Neuronal stem cell (in vitro differentiated cells): ENCODE measurements around the gene NRN1. TPM values are rescaled to one million over a fixed set of nuclear protein-coding genes. Genes with fewer than 3 reads are reported as not detected.

Experiments
- DNase-seq: peaks from one replicate; pipeline ENCODE4 v3.0.0-alpha.2; 2013; ENCODE audit warnings: low spot score
- H2AFZ ChIP-seq: one replicate; pipeline ENCODE4 v1.6.1; 2013; ENCODE audit warnings: mild to moderate bottlenecking, low read length, inconsistent platforms
- H2AK5ac ChIP-seq: 2 replicates; pipeline ENCODE4 v1.6.1; 2013; ENCODE audit warnings: low read depth, mild to moderate bottlenecking, inconsistent platforms, low read length, moderate library complexity, mixed read lengths
- H2BK120ac ChIP-seq: 2 replicates; pipeline ENCODE4 v1.6.1; 2013; ENCODE audit warnings: low read depth, mild to moderate bottlenecking, inconsistent platforms, low read length, moderate library complexity, mixed read lengths
- H2BK12ac ChIP-seq: one replicate; pipeline ENCODE4 v1.6.1; 2013; ENCODE audit warnings: low read length, inconsistent platforms
- H2BK15ac ChIP-seq: 2 replicates; pipeline ENCODE4 v1.6.1; 2013; ENCODE audit warnings: mild to moderate bottlenecking, low read length, inconsistent platforms, mixed read lengths
- H2BK5ac ChIP-seq: one replicate; pipeline ENCODE4 v1.6.1; 2013; ENCODE audit warnings: inconsistent platforms, mild to moderate bottlenecking, low read length, moderate library complexity
- H3K14ac ChIP-seq: one replicate; pipeline ENCODE4 v1.6.1; 2013; ENCODE audit warnings: low read length, inconsistent platforms
- H3K18ac ChIP-seq: 2 replicates; pipeline ENCODE4 v1.6.1; 2013; ENCODE audit warnings: low read length, inconsistent platforms
- H3K23ac ChIP-seq: 2 replicates; pipeline ENCODE4 v1.6.1; 2013; ENCODE audit warnings: low read depth, mild to moderate bottlenecking, mixed read lengths, low read length, inconsistent platforms; ENCODE audit not compliant: poor library complexity
- H3K27ac ChIP-seq: replicated peaks from 3 replicates; pipeline ENCODE4 v1.5.1; 2013; ENCODE audit warnings: low read length, inconsistent platforms
- H3K27me3 ChIP-seq, 3 experiments: 2 replicates each; pipeline ENCODE4 v1.6.1; 2013; ENCODE audit warnings: low read length in 3 of 3, mild to moderate bottlenecking in 2 of 3, inconsistent platforms in 1 of 3, low read depth in 1 of 3, mixed read lengths in 1 of 3, moderate library complexity in 1 of 3; ENCODE audit not compliant: control insufficient read depth in 3 of 3, insufficient read depth in 3 of 3
- H3K36me3 ChIP-seq, 2 donors: replicated peaks in 1 of 2; 2 replicates each; pipeline ENCODE4 v1.6.1; 2013; ENCODE audit warnings: low read length in 2 of 2; ENCODE audit not compliant: control insufficient read depth in 2 of 2, insufficient read depth in 2 of 2
- H3K4ac ChIP-seq: 2 replicates; pipeline ENCODE4 v1.6.1; 2013; ENCODE audit warnings: inconsistent platforms, mild to moderate bottlenecking, low read length, moderate library complexity
- H3K4me1 ChIP-seq, 2 donors: 1 replicate in 1 of 2; 2 replicates in 1 of 2; pipeline ENCODE4 v1.6.1; 2013; ENCODE audit warnings: low read length in 2 of 2, low read depth in 1 of 2; ENCODE audit not compliant: control insufficient read depth in 2 of 2, insufficient read depth in 1 of 2
- H3K4me2 ChIP-seq: one replicate; pipeline ENCODE4 v1.6.1; 2013; ENCODE audit warnings: mild to moderate bottlenecking, low read length, inconsistent platforms; ENCODE audit not compliant: insufficient read depth, poor library complexity, severe bottlenecking
- H3K4me3 ChIP-seq, 2 donors: 2 replicates each; pipeline ENCODE4 v1.5.1; 2013; ENCODE audit warnings: low read length in 2 of 2, mild to moderate bottlenecking in 2 of 2, inconsistent platforms in 1 of 2, moderate library complexity in 1 of 2
- H3K79me1 ChIP-seq: one replicate; pipeline ENCODE4 v1.6.1; 2013; ENCODE audit warnings: low read depth, mild to moderate bottlenecking, inconsistent platforms, low read length, moderate library complexity
- H3K9ac ChIP-seq: one replicate; pipeline ENCODE4 v1.6.1; 2013; ENCODE audit warnings: mild to moderate bottlenecking, low read depth, low read length, inconsistent platforms; ENCODE audit not compliant: poor library complexity
- H3K9me3 ChIP-seq, 2 donors: replicated peaks in 1 of 2; 2 replicates each; pipeline versions ENCODE3 to v1.6.1; 2013; ENCODE audit warnings: low read length in 2 of 2, mild to moderate bottlenecking in 2 of 2, inconsistent platforms in 1 of 2, low read depth in 1 of 2, mixed read lengths in 1 of 2, moderate library complexity in 1 of 2; ENCODE audit not compliant: control insufficient read depth in 2 of 2, insufficient read depth in 1 of 2
- H4K8ac ChIP-seq: one replicate; pipeline ENCODE4 v1.6.1; 2013; ENCODE audit warnings: low read depth, mild to moderate bottlenecking, inconsistent platforms, low read length, moderate library complexity
- H4K91ac ChIP-seq: one replicate; pipeline ENCODE4 v1.6.1; 2013; ENCODE audit warnings: low read length, low read depth, mild to moderate bottlenecking, inconsistent platforms; ENCODE audit not compliant: poor library complexity
- WGBS, 2 donors: extraction: QIAGEN DNeasy Blood & Tissue Kit; methylation state at CpG; one replicate each; pipeline ENCODE4 v1.1.7; 2013; ENCODE audit warnings: missing lambda C conversion rate in 2 of 2, mixed read lengths in 1 of 2; ENCODE audit not compliant: insufficient read length in 2 of 2, insufficient replicate concordance in 1 of 2; ENCODE audit errors: extremely low coverage in 2 of 2; 5-methylcytosine and 5-hydroxymethylcytosine counted together
- polyA plus RNA-seq, 2 experiments: library from polyadenylated mRNA; stranded (reverse); fragments of 200-250 nt; gene quantifications; one replicate each; pipeline ENCODE4 v1.2.3, GENCODE V29; 2013

NRN1 gene
- polyA plus RNA-seq (2013, experiment 1 of 2) = 2.6 TPM
- polyA plus RNA-seq (2013, experiment 2 of 2) = 2.7 TPM

DNA sequence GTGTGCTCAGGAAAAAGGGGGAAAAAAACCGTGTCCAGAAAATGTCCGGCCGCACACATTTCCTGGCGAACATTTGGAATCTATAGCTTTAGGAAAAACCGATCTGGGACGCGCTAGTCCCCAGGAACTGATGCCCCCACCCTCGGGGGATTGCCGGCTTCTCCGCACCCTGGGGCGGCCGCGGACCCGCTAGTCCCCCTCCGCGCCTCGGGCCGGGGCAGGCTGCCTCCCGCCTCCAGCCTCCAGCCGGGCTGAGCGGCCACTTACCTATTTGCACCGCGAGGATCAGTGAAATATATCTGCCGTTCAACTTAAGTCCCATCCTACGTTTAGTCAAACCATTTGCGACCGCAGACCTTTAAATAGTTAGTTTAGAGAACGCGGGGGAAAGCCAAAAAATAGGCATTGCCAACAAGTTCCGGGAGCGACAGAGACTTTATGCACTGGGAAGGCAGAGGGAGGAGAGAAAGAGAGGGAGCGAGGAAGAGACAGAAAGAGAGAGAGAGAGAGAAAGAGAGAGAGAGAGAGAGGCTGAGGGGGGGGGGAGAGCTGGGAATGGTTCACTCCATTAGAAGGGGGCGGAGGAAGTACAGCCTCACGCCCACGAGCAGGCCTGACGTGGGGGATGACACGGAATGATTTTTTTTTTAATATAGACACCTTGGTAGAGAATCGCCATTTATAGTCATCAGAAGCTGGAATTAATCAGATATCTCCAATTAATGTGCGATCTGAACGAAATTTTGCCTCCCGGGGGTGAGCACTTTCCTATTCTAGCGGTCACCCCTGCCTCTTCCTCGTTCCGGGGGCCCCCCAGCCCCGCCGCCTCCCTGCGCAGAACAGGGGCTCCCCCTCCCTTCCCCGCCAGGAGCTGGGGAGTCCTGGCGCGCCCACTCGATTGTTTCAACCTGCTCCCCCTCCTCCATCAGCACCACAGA lies at the start of gene NRN1:
NRN1 (minus strand) TSS at position 498 of the 938 bp plus-strand sequence; CDS start at position 322, 176 bp downstream.
- Histone ChIP-seq H2BK5ac (no peak within 1 kb of the TSS), H3K36me3 (no peaks in the 10 kb centered on the region), H3K9ac (peak within 1 kb of the TSS; percentile 73), H2BK12ac (no peak within 1 kb of the TSS), H4K8ac (no peak within 1 kb of the TSS), H2BK120ac (no peak within 1 kb of the TSS), H2BK15ac (no peak within 1 kb of the TSS), H2AFZ (peak within 1 kb of the TSS; percentile 89), H3K4me1 (peaks cover 17 to 18% of the 10 kb centered on the region in 2 donors), H3K4me3 (peak within 1 kb of the TSS; percentile 38 to 74), H3K23ac (no peak within 1 kb of the TSS), H3K79me1 (no peaks in the 10 kb centered on the region), H3K14ac (peak within 1 kb of the TSS; percentile 49), H3K18ac (peak within 1 kb of the TSS; percentile 89), H3K4me2 (peak within 1 kb of the TSS; percentile 97), H3K27me3 (peaks cover 11 to 83% (median 47%) of the 10 kb centered on the region in 3 experiments), H3K4ac (no peak within 1 kb of the TSS), H3K9me3 (no peaks in the 10 kb centered on the region), H2AK5ac (no peak within 1 kb of the TSS), H3K27ac (peak within 1 kb of the TSS; percentile 9), H4K91ac (no peak within 1 kb of the TSS)
- no peak for DNase-seq
- WGBS, 2 donors = no CpG with 5 or more reads among the region's 51 CpGs

DNA sequence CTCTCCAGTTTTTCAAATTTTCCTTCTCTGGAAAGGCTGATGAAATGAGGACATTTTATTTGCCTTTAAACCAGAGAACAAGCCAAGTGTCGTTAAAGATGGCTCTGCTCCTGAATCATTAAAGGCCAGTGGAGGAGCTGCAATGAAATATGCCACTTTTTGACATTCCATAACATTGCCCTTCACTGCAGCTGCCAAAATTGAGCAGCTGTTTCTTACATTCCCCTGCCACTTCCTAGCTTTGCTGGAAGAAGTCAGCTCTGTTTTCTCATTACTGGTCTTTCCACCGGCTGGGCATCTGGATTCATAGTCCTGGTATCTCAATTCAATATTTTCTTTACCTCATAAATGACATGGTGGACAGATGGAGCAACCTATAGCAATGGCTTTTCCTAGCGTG lies 45.5 kb upstream of the NRN1 start:
- no peak overlapping the region for H2AK5ac ChIP-seq
- WGBS, 2 donors = no CpG with 5 or more reads among the region's 3 CpGs

GRCh38 chr6:6046716-6047115 lies 40.0 kb upstream of the NRN1 start:
- Histone ChIP-seq H2BK15ac (no peak overlapping the region), H2AFZ (no peak overlapping the region), H3K9me3 (no peaks in the 10 kb centered on the region), H3K18ac (no peak overlapping the region), H3K4me3 (no peak overlapping the region), H3K36me3 (no peaks in the 10 kb centered on the region), H3K79me1 (no peaks in the 10 kb centered on the region), H2AK5ac (no peak overlapping the region), H3K9ac (no peak overlapping the region), H3K4ac (no peak overlapping the region), H3K27ac (no peak overlapping the region), H3K4me2 (no peak overlapping the region), H2BK5ac (no peak overlapping the region), H3K23ac (no peak overlapping the region), H3K27me3 (peaks cover 0 to 2% (median 0%) of the 10 kb centered on the region in 3 experiments), H2BK120ac (no peak overlapping the region), H3K14ac (no peak overlapping the region), H4K91ac (no peak overlapping the region), H3K4me1 (no peaks in the 10 kb centered on the region), H4K8ac (no peak overlapping the region), H2BK12ac (no peak overlapping the region)
- DNase-seq = no peak
- no CpG with 5 or more reads among the region's 2 CpGs for WGBS, 2 donors

More for the DNA sequence above, 45.5 kb upstream of the NRN1 start:
- DNase-seq = no peak
- H3K4me3 ChIP-seq = no peak overlapping the region
- H3K4ac ChIP-seq = no peak overlapping the region
- H2BK15ac ChIP-seq = no peak overlapping the region
- H2BK5ac ChIP-seq = no peak overlapping the region
- no peak overlapping the region for H4K91ac ChIP-seq
- no peak overlapping the region for H2BK120ac ChIP-seq
- H3K4me1 ChIP-seq = no peaks in the 10 kb centered on the region
- H3K27me3 ChIP-seq = peaks cover 0 to 2% (median 0%) of the 10 kb centered on the region in 3 experiments
- no peak overlapping the region for H4K8ac ChIP-seq
- no peak overlapping the region for H3K27ac ChIP-seq
- no peaks in the 10 kb centered on the region for H3K79me1 ChIP-seq
- no peak overlapping the region for H2AFZ ChIP-seq
- no peak overlapping the region for H3K23ac ChIP-seq
- H3K18ac ChIP-seq = no peak overlapping the region
- no peak overlapping the region for H3K4me2 ChIP-seq
- no peak overlapping the region for H3K14ac ChIP-seq
- no peaks in the 10 kb centered on the region for H3K9me3 ChIP-seq
- no peak overlapping the region for H3K9ac ChIP-seq
- H3K36me3 ChIP-seq = no peaks in the 10 kb centered on the region
- H2BK12ac ChIP-seq = no peak overlapping the region

DNA sequence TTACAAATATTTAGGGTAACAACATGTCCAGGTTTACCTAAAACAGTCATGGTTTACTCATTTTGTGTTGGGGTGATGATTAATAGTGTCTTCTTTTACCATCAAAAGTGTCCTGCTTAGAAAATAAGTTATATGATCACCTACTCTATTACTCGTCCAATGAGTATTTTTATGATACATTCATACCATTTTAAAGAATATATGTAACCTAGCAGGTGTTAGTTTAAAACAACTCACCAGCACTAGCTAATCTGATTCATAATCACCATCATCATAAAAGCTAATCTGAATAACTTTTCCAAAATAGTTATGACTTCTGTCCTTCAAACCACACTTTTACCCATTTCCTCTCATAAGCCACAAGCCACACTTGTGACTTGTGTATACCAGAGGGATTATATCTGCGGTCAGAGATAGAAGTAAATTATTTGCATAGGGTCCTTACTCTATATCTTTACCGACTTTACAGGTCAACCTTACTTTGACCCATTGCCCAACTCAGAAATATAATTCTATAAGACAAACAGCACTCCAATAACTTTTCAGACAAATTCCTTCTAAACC lies 33.3 kb upstream of the NRN1 start:
- DNase-seq = no peak
- H4K91ac ChIP-seq = no peak overlapping the region
- no peak overlapping the region for H3K14ac ChIP-seq
- no peak overlapping the region for H2AK5ac ChIP-seq
- no peak overlapping the region for H3K4ac ChIP-seq
- H3K9me3 ChIP-seq = no peaks in the 10 kb centered on the region
- H3K18ac ChIP-seq = no peak overlapping the region
- no peak overlapping the region for H2AFZ ChIP-seq
- H2BK120ac ChIP-seq = no peak overlapping the region
- H3K4me1 ChIP-seq = no peaks in the 10 kb centered on the region
- no peaks in the 10 kb centered on the region for H3K36me3 ChIP-seq
- H3K79me1 ChIP-seq = no peaks in the 10 kb centered on the region
- no peak overlapping the region for H2BK5ac ChIP-seq
- H2BK12ac ChIP-seq = no peak overlapping the region
- H3K4me3 ChIP-seq = no peak overlapping the region
- H3K27me3 ChIP-seq = no peaks in the 10 kb centered on the region
- H4K8ac ChIP-seq = no peak overlapping the region
- H3K9ac ChIP-seq = no peak overlapping the region
- no peak overlapping the region for H3K4me2 ChIP-seq
- H3K27ac ChIP-seq = no peak overlapping the region
- no peak overlapping the region for H3K23ac ChIP-seq
- no CpG with 5 or more reads among the region's 3 CpGs for WGBS, 2 donors
- no peak overlapping the region for H2BK15ac ChIP-seq
